HEK293T (cell line): Measurements from ENCODE around the gene CPB2.

ENCODE experiments used
- ARNT ChIP-seq: fragments of 450-650 bp; IDR thresholded peaks from 2 replicates; pipeline ENCODE4 v1.6.1; 2017; ENCODE audit warnings: mild to moderate bottlenecking
- CTBP1 ChIP-seq: fragments of 450-650 bp; IDR thresholded peaks from 2 replicates; pipeline ENCODE4 v1.6.1; 2016; ENCODE audit warnings: borderline replicate concordance
- FOXK2 ChIP-seq: fragments of 450-650 bp; IDR thresholded peaks from 2 replicates; pipeline ENCODE4 v1.6.1; 2016; ENCODE audit warnings: mild to moderate bottlenecking
- FOXM1 ChIP-seq: fragments of 450-650 bp; IDR thresholded peaks from 2 replicates; pipeline ENCODE4 v1.6.1; 2017; ENCODE audit warnings: mild to moderate bottlenecking, borderline replicate concordance
- L3MBTL2 ChIP-seq: fragments of 450-650 bp; conservative IDR thresholded peaks from 2 replicates; pipeline ENCODE4 v1.6.1; 2016; ENCODE audit warnings: mild to moderate bottlenecking
- LEF1 ChIP-seq: fragments of 450-650 bp; IDR thresholded peaks from 2 replicates; pipeline ENCODE4 v1.6.1; 2017; ENCODE audit warnings: mild to moderate bottlenecking, borderline replicate concordance
- SP1 ChIP-seq: fragments of 450-650 bp; IDR thresholded peaks from 2 replicates; pipeline ENCODE4 v1.6.1; 2017
- SUZ12 ChIP-seq: fragments of 450-650 bp; IDR thresholded peaks from 2 replicates; pipeline ENCODE4 v1.6.1; 2016; ENCODE audit warnings: mild to moderate bottlenecking

GRCh38 chr13:46113596-46113995 is 8.8 kb upstream of the CPB2 start:
- TF ChIP-seq SUZ12 (no peak), FOXK2 (no peak), FOXM1 (no peak), ARNT (no peak), LEF1 (no peak), CTBP1 (no peak), L3MBTL2 (no peak), SP1 (no peak)
